Astrocyte of the cerebellum (primary cell): Measurements from ENCODE around the gene ATXN1.

Source experiments
- DNase-seq: peaks from one replicate; pipeline ENCODE4 v3.0.0-alpha.2; 2011; ENCODE audit warnings: low read depth
- H3K4me3 ChIP-seq: 2 replicates; pipeline ENCODE4 v1.5.1; 2011; ENCODE audit warnings: mild to moderate bottlenecking, low read depth, low read length, moderate library complexity
- CTCF ChIP-seq: IDR thresholded peaks from 2 replicates; pipeline ENCODE4 v1.5.1; 2012; ENCODE audit warnings: low read length, low read depth, moderate library complexity, mild to moderate bottlenecking; ENCODE audit errors: missing control alignments
- in situ Hi-C: cut with HindIII; loops from 2 replicates; pipeline ENCODE4 v1.10.0; 2017; ENCODE audit warnings: low sequenced_read_pairs

The ATXN1 gene

DNA sequence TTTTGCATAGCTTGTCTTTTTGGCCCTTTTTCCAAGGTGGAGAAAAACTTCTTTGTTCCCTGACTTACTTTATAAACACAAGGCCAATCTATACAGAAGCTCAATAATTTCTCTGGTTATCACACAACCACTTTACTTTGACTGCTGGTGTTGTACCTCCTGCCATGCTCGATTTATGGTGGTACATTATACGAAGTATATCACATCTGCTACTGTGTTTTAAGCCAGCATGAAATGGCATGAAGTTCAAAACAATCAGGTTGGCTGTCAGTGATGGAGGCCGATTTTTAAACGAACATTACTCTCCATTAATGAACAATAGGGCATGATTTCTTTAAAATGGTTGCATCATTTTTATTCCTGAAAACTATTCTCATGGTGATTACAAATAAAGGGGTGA lies 21.0 kb upstream of the ATXN1 start:
- DNase-seq = no peak
- TF ChIP-seq CTCF = no peak
- H3K4me3 ChIP-seq = no peak overlapping the region
- in situ Hi-C loops = no loop called here

DNA sequence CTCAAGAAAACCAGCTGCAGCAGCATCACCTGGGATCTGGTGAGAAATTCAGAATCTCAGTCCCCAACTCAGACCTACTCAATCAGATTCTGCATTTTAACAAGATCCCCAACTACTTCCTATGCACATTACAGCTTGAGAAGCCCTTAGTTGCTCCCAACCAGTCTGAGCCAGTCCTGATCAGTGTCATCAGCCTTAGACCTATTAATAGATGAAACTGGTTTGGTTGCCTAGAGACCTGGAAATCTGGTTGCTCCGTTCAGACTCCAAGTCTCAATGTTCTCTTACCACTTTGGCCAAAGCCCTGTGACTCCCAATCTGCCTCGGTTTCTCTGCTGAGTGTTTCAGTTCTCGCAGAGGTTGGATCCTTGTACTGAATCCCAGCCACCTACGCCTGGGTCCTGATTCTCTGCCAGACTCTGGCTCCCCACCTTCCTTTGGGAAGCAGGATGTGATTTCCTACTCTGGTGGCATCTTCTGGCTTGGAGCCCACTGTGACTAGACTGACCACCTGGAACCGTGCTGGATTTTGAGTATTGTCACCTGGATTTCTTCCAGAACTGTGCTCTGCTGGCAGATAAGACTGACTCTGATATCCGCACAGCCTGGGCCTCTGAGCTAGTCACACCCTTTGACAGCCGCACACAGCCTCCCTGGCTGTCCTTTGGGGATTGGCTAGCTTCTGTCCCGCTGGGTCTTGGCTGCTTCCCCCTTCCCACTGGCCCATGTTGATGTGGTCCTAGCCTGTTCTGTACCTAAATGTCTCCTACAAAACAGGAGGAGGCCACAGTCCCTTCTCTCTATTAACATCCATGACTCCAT lies 20.3 kb upstream of the ATXN1 start:
- TF ChIP-seq CTCF = no peak
- H3K4me3 ChIP-seq = no peak overlapping the region
- in situ Hi-C loops = no loop called here
- no peak for DNase-seq

- in situ Hi-C loops = no loop called here
- TF ChIP-seq CTCF = no peak
Measured at GRCh38 chr6:16778521-16778920, 17.3 kb upstream of the ATXN1 start.

GRCh38 chr6:16777794-16778193 lies 16.5 kb upstream of the ATXN1 start:
- no peak for DNase-seq
- in situ Hi-C loops = no loop called here
- no peak for TF ChIP-seq CTCF
- no peak overlapping the region for H3K4me3 ChIP-seq

More at GRCh38 chr6:16778521-16778920, 17.3 kb upstream of the ATXN1 start:
- DNase-seq = no peak
- H3K4me3 ChIP-seq = no peak overlapping the region

GRCh38 chr6:16776394-16777017 lies 15.2 kb upstream of the ATXN1 start:
- no peak overlapping the region for H3K4me3 ChIP-seq
- peak; percentile 26 for TF ChIP-seq CTCF
- no peak for DNase-seq
- in situ Hi-C loops = no loop called here

DNA sequence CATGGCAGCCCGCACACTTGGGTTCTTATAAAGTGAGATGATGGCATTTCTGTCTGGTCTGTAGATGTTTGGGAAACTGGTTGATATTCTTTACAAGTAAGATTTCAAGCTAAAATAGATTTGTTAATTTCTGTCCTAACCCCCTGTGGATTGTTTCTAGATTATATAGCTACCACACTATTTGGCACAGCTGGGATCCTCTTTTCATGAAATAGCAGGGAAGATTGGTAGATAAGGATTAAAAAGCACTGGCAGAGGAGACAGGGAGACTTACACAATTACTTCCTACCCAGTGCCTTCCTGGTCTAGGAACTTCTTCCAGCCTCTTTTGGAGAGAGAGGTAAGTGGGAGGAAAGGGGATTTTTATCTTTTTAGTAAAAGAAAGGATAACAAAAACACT lies 13.2 kb upstream of the ATXN1 start:
- H3K4me3 ChIP-seq = no peak overlapping the region
- in situ Hi-C loops = loop anchor here (25.0 kb wide), 1 partner anchor 262 kb away; no protein-coding TSS in a partner anchor
- DNase-seq = no peak
- no peak for TF ChIP-seq CTCF
